IMR-90 (cell line): ENCODE measurements around the gene MAJIN. TPM values are rescaled to one million over a fixed set of nuclear protein-coding genes. Genes with fewer than 3 reads are reported as not detected.
"Not testable (repeated sequence)": the region's sequence is repeated elsewhere in the genome, so short reads cannot be mapped to it uniquely, and the experiment has no call there.

Experiments used
- ATAC-seq: fragments of 200-7000 bp; cut with Tn5 transposase; 2 replicates; pipeline ENCODE4 v1.9.1; 2020; ENCODE audit warnings: low read depth, mild to moderate bottlenecking, moderate library complexity
- BruUV-seq: library from RNA; stranded (reverse); fragments of 400-500 nt; replicated peaks from 2 replicates; lab custom pipeline; 2021; lab: Mats Ljungman, UMichigan
- CTCF ChIA-PET: fragments of 300-600 bp; formaldehyde crosslinking; extraction: SDS; loops from one replicate; lab custom pipeline; 2021; ENCODE audit warnings: antibody characterized with exemption; lab: Yijun Ruan, JAX
- POLR2A ChIA-PET: fragments of 300-600 bp; sonication (Branson Sonifier 250); formaldehyde crosslinking; loops from one replicate; lab custom pipeline; 2022; ENCODE audit warnings: antibody characterized with exemption; ENCODE audit not compliant: unreplicated experiment; lab: Charles Lee
- DNase-seq: peaks from one replicate; pipeline ENCODE4 v3.0.0; 2013
- H2AFZ ChIP-seq: replicated peaks from 2 replicates; pipeline ENCODE3; 2013; ENCODE audit warnings: low read length, mild to moderate bottlenecking; ENCODE audit not compliant: poor library complexity
- H2AK5ac ChIP-seq: 2 replicates; pipeline ENCODE4 v1.6.1; 2013; ENCODE audit warnings: low read depth, low read length, inconsistent platforms
- H2AK9ac ChIP-seq: replicated peaks from 2 replicates; pipeline ENCODE3; 2013; ENCODE audit warnings: mild to moderate bottlenecking, low read depth, low read length, moderate library complexity; ENCODE audit not compliant: poor library complexity
- H2BK120ac ChIP-seq: 2 replicates; pipeline ENCODE4 v1.6.1; 2013; ENCODE audit warnings: low read depth, low read length, inconsistent platforms
- H2BK15ac ChIP-seq: 3 replicates; pipeline ENCODE4 v1.6.1; 2013; ENCODE audit warnings: low read depth, low read length, inconsistent platforms
- H2BK20ac ChIP-seq: 2 replicates; pipeline ENCODE4 v1.6.1; 2013; ENCODE audit warnings: low read depth, mild to moderate bottlenecking, inconsistent platforms, low read length, moderate library complexity
- H2BK5ac ChIP-seq: 2 replicates; pipeline ENCODE4 v1.6.1; 2013; ENCODE audit warnings: mild to moderate bottlenecking, low read depth, low read length, inconsistent platforms; ENCODE audit not compliant: poor library complexity, severe bottlenecking
- H3K14ac ChIP-seq: replicated peaks from 2 replicates; pipeline ENCODE4 v1.6.1; 2013; ENCODE audit warnings: low read depth, low read length, inconsistent platforms
- H3K18ac ChIP-seq: 2 replicates; pipeline ENCODE4 v1.6.1; 2013; ENCODE audit warnings: low read depth, low read length, control low read depth
- H3K23ac ChIP-seq: 2 replicates; pipeline ENCODE4 v1.6.1; 2013; ENCODE audit warnings: low read depth, low read length, inconsistent platforms
- H3K27ac ChIP-seq: 2 replicates; pipeline ENCODE4 v1.5.1; 2013; ENCODE audit warnings: mild to moderate bottlenecking, control low read depth, low read length; ENCODE audit not compliant: insufficient read depth
- H3K27me3 ChIP-seq: 2 replicates; pipeline ENCODE4 v1.6.1; 2013; ENCODE audit warnings: low read length; ENCODE audit not compliant: control insufficient read depth, insufficient read depth
- H3K36me3 ChIP-seq: 2 replicates; pipeline ENCODE4 v1.6.1; 2013; ENCODE audit warnings: low read length, mixed read lengths; ENCODE audit not compliant: control insufficient read depth, insufficient read depth
- H3K4ac ChIP-seq: 2 replicates; pipeline ENCODE4 v1.6.1; 2013; ENCODE audit warnings: low read depth, low read length, inconsistent platforms
- H3K4me1 ChIP-seq: 2 replicates; pipeline ENCODE4 v1.6.1; 2013; ENCODE audit warnings: low read length, mixed read lengths; ENCODE audit not compliant: control insufficient read depth, insufficient read depth
- H3K4me2 ChIP-seq: 2 replicates; pipeline ENCODE4 v1.6.1; 2013; ENCODE audit warnings: low read depth, mild to moderate bottlenecking, control low read depth, low read length, moderate library complexity
- H3K4me3 ChIP-seq: 2 replicates; pipeline ENCODE4 v1.5.1; 2013; ENCODE audit warnings: low read depth, mild to moderate bottlenecking, control low read depth, low read length, moderate library complexity; ENCODE audit not compliant: insufficient read depth
- H3K56ac ChIP-seq: 2 replicates; pipeline ENCODE4 v1.6.1; 2013; ENCODE audit warnings: low read length, inconsistent platforms; ENCODE audit not compliant: insufficient read depth; ENCODE audit errors: extremely low read depth
- H3K79me1 ChIP-seq, 2 experiments: 2 replicates each; pipeline ENCODE4 v1.6.1; 2013; ENCODE audit warnings: low read length in 2 of 2, inconsistent platforms in 1 of 2, low read depth in 1 of 2
- H3K9ac ChIP-seq: 2 replicates; pipeline ENCODE4 v1.6.1; 2013; ENCODE audit warnings: low read depth, low read length, control low read depth
- H3K9me1 ChIP-seq: 2 replicates; pipeline ENCODE4 v1.6.1; 2013; ENCODE audit warnings: low read length, inconsistent platforms; ENCODE audit not compliant: insufficient read depth
- H3K9me3 ChIP-seq: 2 replicates; pipeline ENCODE4 v1.6.1; 2013; ENCODE audit warnings: low read length; ENCODE audit not compliant: control insufficient read depth, insufficient read depth
- H4K20me1 ChIP-seq: 2 replicates; pipeline ENCODE4 v1.6.1; 2013; ENCODE audit warnings: low read length, inconsistent platforms; ENCODE audit not compliant: insufficient read depth
- H4K5ac ChIP-seq: 2 replicates; pipeline ENCODE4 v1.6.1; 2013; ENCODE audit warnings: mild to moderate bottlenecking, low read depth, low read length, control low read depth
- H4K8ac ChIP-seq, 2 experiments: 2 replicates each; pipeline ENCODE4 v1.6.1; 2013; ENCODE audit warnings: low read depth in 2 of 2, low read length in 2 of 2, control low read depth in 1 of 2, inconsistent platforms in 1 of 2
- H4K91ac ChIP-seq: 2 replicates; pipeline ENCODE4 v1.6.1; 2013; ENCODE audit warnings: low read depth, low read length, inconsistent platforms; ENCODE audit not compliant: insufficient read depth
- WGBS, 2 experiments: methylation state at CpG; one replicate each; pipeline versions ENCODE4 v1.1.5 to v1.1.7; 2013; ENCODE audit warnings: missing lambda C conversion rate in 2 of 2; ENCODE audit not compliant: insufficient read length in 1 of 2; ENCODE audit errors: extremely low coverage in 2 of 2; 5-methylcytosine and 5-hydroxymethylcytosine counted together
- dilution Hi-C: fragments of 300-500 bp; cut with HindIII; formaldehyde crosslinking; loops from one replicate; pipeline ENCODE4 v1.14.3; 2018; ENCODE audit warnings: low sequenced_read_pairs; ENCODE audit not compliant: unreplicated experiment
- in situ Hi-C: fragments of 300-500 bp; cut with MboI; formaldehyde crosslinking; loops from 3 replicates; pipeline ENCODE4 v1.14.3; 2019; ENCODE audit warnings: low sequenced_read_pairs, inconsistent platforms, mixed read lengths
- intact Hi-C: fragments of 100-400 bp; cut with micrococcal nuclease; formaldehyde crosslinking; loops from 2 replicates; pipeline ENCODE4 v1.10.0; 2022
- polyA plus RNA-seq, 3 experiments: library from polyadenylated mRNA; depleted of rRNA; stranded (reverse); fragments of >200 nt; gene quantifications; 2 replicates each; pipeline ENCODE4 v1.2.3, GENCODE V29; 2012; ENCODE audit warnings: low replicate concordance in 1 of 3
- total RNA-seq: library from RNA; depleted of rRNA; stranded (reverse); fragments of >200 nt; gene quantifications from 2 replicates; pipeline ENCODE4 v1.2.3, GENCODE V29; 2012

Gene MAJIN
- total and polyA plus RNA-seq, 2 of the 4 experiments (the other 2 are of a cell fraction): not detected

GRCh38 chr11:65003968-65004367, 32.1 kb upstream of the MAJIN start:
- DNase-seq, H2BK20ac ChIP-seq, H3K18ac ChIP-seq, CTCF ChIA-PET, H2AK5ac ChIP-seq, POLR2A ChIA-PET, intact Hi-C loops, H4K20me1 ChIP-seq, H4K5ac ChIP-seq, H3K9ac ChIP-seq, H3K36me3 ChIP-seq, H2BK120ac ChIP-seq, H3K14ac ChIP-seq, H3K4me3 ChIP-seq, H3K79me1 ChIP-seq, H3K23ac ChIP-seq, H4K8ac ChIP-seq, H4K91ac ChIP-seq, BruUV-seq, H2AK9ac ChIP-seq, H3K4me2 ChIP-seq, H3K9me3 ChIP-seq, H3K56ac ChIP-seq, H3K27me3 ChIP-seq, H2BK15ac ChIP-seq, H3K4ac ChIP-seq, H2BK5ac ChIP-seq, dilution Hi-C loops, H3K4me1 ChIP-seq, H3K27ac ChIP-seq, H2AFZ ChIP-seq, ATAC-seq: not testable (repeated sequence)
- WGBS, 2 experiments: 40% methylated on average over 1 of the region's 3 CpGs; no CpG with 5 or more reads in 1 of the 2 experiments
- H3K9me1 ChIP-seq: peaks cover 11% of the 10 kb centered on the region
- in situ Hi-C loops: loop anchor here (10.0 kb wide), 1 partner anchor 159 kb away; the partner anchor contains the start of gene CDC42BPG
